Measurements from ENCODE around the gene ADARB2.

Gene ADARB2

DNA sequence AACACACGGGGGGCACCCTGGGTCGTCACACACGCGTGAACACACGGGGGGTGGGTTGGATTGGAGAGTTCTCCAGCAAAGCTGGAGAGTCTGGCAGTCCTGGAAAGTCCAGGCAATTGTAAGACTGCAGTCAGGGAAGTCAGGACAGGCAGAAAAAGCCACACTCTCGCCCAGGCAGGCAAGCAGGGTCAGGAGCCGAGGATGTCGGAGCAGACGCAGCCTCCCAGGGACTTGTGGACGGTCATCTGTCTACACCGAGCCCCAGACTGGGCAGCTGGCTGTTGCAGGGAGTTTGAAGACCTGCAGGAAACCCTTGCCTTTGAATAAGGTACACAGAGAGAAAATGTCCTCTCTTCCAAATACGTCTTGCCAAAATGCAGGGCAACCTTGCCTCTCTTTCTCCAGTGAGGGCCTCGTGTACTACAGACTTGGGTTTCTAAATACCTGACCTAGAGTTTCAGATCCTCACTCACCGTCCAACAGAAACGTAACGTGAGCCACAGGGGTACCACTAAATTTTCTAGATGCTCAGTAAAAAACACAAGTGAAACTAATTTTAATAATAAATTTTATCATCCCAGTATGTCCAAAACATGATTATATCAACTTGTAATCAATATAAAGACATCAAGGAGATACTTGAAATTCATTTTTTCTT lies 176.7 kb downstream of the ADARB2 start:
- no peak for DNase-seq

DNA sequence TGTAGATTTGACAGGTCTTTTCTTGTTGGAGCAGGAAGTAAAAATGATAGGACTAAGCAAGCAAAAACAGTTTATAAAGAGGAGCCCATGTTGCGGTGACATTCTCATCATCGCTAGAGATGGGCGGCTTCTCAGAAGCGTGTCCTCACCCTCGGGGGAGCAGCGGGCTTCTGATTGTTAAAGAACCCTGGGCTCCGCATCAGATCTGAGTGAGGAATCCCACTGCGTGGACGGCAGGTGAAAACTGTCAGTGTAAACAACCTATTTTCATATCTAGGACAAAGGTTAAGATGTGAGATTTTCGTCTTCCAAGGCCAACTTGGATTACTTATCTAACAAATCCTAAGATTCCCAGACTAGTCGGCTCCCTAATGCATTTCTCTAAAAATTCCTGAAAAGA lies 177.6 kb downstream of the ADARB2 start:
- no peak for DNase-seq

DNA sequence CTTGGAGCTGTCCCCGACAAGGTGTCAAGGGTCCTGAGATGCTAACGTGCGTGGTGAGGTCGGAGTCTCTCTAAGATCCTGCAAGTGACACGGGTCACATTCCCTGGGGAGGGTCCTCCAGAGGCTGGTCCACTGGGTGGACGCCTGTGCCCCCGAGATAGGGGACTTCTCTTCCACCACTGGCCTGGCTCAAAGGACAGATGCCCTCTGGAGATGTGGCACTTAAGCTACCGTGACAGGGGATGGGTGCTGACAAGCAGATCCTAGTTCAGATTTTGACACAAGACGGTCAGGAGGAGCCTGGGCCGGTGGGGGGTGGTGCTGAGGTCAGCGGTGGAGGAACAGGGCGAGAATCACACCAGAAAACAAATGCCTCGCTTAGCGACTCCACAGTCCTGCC lies 178.0 kb downstream of the ADARB2 start:
- no peak for DNase-seq

DNA sequence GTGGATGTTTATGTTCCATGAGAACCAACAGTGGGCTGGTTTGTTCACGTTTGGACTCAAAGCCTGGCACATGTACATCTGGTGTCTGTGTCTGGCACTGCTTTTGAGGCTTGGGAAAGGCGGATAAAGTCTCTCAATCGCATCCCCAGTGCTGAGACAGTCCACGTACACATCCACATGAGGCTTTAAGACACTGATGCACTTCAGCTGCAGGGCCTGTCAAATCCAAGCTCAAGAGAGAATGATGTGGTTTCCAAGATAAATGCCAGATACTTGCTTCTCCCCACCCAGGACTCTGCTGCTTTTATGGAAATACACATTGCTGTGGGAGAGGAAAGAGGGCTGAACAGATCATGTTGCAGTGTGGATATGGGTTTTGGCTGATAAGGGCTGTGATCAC lies 178.4 kb downstream of the ADARB2 start:
- DNase-seq = no peak

DNA sequence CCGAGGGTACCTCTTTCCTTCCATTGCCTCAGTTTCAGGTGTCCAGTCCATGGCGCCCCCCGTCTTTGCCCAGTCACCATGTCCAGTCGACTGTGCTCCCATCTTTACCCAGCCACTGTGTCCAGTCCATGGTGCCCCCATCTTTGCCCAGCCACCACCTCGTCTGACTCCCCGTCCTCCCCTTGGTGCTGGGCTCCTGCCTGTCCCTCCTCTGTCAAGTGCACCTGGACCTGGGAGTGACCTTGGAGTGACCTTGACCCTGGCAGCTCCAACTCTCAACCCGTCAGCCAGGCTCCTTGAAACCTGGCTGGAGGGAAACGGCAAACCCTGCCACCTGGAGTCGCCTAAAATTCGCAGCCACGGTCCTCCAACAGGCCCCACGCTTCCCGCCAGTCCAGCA lies 180.2 kb downstream of the ADARB2 start:
- DNase-seq = no peak

DNA sequence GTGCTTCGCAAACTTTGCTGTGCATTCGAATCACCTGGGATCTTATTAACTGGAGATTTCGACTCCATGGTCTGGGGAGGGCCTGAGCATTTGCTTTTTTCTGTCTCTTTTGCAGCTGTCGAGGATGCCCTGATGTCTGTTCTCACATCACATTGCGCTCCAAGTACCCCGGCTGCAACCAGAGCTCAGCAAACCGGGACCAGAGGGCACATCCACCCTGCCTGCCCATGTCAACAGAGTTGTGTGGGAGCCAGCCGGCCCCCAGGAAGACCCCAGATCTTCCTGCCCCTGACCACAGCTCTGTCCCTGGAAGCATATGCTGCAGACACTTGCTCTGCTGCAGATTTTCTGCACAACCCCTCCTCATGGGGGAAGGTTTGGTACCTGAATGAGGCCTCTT lies 180.8 kb downstream of the ADARB2 start:
- no peak for DNase-seq

DNA sequence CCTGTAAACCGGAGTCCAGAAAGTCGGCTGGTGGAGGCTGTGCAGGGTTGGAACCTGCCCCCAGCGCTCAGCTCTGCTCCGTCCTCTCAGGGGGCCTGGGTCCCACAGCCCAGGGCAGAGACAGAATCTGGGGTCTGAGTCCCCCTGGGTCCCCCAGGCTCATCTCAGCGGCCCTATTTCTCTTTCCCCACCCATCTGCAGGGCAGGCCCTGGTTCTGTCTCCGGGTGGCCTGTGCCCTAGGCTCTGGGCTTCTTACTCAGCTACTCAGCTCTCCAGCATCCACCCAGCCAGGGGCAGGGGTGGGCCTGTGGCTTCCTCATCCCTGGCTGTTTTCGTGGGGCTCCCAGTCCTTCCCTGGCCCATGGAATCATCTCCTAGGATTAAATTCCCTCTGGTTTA lies 183.4 kb downstream of the ADARB2 start:
- DNase-seq = no peak

DNA sequence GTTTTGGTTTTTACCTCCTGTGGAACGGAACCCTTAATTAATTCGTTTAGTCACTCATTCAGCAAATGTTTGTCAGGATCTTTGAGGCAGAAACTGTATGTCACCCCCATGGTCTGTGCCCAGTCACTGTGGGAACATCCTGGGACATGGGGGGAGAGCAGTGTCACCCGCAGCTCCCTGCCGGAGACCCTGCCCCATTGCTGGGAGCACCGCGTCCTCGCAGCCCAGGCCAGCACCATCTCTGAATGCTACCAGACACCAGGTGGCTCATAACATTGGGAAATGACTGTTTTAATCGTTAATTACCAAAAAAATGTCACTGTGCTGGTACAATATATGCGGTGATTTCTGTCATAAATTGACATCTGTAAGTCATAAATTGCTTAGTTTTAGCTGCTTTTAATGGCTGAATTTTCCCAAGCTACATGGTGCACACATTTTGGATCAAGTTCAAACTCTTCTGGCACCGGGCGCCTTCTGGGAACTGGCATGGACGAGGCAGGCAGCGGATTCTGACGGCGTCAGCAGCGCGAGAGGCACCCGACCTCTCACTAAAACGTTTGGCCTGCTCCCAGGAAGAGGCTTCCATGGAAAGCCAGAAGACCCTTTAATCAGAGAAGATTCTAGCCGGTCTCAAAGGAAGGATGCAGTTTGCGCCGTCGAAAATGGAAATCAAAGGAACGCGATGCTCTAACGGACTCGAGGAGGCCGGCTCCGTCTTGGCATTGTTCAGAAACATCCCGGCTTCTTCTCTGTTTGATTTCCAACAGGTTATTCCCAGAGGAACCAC lies 184.2 kb downstream of the ADARB2 start:
- DNase-seq = no peak

DNA sequence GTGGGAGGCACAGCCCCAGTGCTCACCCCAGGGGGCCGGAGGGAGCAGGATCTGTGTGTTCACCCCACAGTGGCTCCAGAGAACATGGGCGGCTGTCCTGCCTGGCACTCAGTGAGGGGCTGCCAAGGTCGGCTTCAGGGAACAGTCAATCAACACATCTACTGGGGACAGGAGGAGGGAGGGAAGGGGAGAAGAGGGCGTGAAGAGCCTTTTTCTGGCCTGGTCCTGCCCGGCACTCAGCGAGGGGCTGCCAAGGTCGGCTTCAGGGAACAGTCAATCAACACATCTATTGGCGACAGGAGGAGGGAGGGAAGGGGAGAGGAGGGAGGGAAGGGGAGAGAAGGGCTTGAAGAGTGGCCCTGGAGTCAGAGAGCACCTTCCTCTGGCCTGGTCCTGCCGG lies 184.9 kb downstream of the ADARB2 start:
- DNase-seq = no peak

DNA sequence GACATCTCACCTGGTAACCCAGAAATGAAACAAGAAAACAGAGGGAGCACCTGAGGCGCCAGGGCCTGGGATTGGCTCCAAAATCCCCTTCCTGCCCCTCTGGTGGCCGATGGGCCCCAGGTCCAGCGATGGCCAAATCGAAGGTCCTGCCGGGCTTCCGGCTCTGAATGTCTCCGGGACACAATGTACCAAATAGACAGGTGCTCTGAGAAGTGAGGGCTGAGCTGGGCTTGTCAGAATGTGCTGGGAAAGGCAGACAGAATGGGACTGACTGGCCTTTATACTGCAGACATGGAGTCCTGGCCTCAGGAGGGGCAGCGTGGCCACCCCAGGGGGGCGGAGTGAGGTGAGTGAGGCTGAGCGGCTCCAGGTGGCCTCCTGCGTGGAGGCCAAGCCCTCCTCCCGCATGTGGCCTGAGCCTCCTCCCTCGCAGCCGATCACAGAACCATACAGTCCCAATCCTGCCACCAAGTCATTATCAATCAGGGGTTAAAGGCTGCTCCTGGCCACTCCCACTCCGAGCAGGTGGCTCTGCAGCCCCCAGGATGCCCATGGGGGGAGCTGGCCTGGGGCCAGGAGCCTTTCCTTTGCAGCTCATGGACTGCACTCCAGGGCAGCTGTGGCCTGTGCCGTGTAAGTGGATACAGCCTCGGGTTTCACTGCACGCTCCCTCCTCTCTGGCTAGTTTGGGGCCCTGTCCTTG lies 185.5 kb downstream of the ADARB2 start:
- peak; percentile 61 for DNase-seq

DNA sequence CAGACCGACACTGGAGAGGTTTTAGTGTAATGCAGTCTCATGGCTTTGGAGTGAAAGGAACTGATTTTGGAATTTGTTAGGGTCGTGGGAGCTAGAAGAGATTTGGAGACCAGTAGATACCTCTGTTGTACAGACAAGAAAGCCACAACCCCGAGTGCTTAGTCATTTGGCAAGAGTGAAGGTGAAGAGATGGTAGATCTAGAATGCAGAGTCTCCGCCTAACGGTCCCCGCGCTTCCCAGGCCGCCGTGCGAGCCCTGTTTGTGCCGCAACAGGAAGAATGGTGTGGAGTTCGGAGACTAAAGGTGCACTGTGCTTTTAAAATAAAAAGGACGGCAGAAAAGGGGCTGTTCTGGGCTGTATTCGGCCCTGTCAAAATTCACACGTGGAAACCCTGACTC lies 186.7 kb downstream of the ADARB2 start:
- no peak for DNase-seq

DNA sequence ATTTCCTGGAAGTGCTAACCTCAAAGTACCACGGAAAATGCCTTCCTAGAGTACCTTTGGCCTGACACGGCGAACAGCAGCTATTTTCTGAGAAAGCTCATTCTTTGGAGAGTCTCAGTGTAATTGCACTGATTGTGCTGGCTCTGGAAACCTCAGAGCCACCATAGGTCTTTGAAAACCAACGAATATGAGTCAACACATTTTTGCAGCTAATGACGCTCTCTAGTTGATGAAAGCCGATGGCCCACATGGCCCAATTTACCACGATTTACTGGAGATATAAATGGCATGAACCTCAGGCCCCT lies 187.1 kb downstream of the ADARB2 start:
- DNase-seq = peak; percentile 72

DNA sequence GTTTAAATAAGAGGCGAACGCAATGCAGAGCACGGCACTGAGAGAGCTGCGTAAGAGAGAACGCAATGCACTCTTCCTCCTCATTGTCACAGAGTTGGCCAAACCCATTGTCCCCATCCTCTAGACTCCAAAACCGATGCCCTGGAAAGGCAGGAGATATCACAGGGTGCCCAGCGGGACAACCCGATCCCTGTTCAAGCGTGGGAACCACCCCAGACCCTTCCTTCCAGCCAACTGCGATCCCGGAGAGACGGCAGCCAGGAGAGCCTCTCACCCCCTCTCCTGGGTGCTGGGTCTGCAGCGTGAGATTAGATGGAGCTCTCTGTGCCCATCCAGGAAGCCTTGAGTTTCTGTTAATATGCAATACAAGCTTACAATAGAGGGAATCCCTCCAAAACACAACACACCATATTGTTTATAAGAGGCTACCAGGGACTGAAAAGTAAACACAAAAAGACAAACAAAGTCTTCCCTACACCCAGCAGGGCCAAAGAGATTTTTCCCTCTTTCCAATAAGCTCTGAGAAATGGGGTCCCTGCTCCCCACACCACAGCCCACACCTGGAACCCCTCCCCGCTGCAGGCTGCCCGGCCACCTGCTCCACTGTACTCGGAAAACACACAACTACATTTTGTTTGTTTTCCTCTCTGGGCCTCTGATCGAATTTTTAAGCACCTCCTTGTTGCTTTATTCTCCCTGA lies 187.6 kb downstream of the ADARB2 start:
- peak; percentile 72 for DNase-seq

DNA sequence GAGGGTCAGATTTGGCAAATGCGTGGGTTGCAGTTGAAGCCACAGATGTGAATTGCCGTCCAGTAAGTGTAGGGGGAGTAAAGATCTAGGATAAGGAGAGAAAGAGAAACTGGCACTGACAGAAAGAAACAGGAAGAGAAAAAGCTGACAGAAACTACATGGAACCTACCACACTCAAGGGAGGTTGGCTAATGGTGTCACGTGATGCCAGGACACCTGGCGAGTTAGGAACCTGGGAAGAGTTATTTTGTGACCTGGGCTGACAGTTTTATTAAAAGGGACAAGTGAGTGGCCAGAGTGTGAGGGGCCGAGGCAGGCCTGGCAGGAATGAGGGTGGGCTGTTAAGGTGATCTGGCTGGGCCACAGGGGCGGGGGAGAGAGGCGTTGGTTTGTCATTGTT lies 188.7 kb downstream of the ADARB2 start:
- DNase-seq = no peak

DNA sequence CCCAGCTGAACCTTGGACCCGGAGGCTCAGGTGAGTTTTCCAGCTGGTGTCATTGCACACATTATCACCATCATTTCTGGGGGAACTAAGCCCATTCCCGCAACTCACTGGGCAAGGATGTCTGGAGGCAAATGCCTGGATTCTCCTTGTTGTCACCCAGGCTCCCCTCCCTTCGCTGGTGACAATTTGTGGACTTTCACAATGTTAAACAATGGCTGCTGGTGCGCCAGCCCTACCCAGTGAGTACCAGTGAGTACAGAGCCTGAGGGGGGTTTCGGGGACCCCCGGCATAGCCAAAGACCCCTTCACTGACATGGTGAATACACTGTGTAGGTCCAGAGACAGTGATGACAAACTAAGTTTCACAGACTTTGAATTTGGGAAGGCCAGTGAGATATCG lies 189.2 kb downstream of the ADARB2 start:
- DNase-seq = no peak

DNA sequence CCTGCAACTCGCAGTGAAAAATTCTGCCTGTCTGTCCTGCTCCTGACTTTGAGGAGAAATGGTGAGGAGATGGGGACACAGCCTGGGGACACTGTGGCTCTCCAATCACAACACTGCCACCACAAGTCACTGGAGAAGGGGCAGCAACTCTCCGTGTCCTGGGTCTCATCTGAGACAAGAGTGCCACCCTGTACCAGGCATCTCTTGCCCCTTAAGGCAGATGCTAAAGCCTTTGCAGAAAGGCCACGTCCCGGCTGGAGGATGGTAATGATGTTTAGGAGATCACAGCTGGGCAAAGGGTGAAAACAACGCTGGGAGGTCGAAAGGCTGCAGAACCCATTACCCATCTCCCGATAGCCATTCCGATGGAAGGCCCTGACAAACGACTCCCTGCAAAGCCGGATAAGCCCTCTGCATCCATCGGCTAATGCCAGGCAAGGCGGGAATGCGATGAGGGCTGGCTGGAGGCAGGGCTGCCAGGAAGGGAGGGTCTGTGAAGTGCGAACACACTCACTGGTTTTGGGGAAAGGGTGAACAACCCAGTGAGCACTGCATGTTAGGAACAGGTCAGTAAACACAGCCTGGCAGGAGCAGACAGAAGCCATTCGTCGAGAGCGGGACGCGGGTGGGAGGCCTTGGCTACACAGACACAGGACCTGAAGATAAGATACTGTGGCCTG lies 190.8 kb downstream of the ADARB2 start:
- no peak for DNase-seq

DNA sequence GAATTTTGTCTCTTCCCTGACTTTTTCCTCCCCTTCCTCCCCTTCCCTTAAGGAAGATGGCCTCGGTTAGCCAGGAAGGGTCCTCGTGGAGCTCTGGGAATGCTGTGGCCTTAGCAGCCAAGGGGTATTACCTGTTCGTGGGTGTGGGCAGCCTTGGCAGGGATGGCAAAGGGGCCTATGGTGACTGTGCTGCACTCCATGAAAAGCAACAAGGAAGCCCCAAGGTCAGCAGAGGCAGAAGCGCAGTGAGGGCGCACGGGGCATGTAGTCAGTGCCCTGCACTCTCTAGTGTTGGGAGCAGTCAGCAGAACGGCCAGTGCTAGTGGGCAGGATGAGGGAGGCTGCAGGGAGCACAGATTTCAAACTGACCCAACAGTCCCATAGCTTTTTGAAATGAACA lies 191.8 kb downstream of the ADARB2 start:
- no peak for DNase-seq

DNA sequence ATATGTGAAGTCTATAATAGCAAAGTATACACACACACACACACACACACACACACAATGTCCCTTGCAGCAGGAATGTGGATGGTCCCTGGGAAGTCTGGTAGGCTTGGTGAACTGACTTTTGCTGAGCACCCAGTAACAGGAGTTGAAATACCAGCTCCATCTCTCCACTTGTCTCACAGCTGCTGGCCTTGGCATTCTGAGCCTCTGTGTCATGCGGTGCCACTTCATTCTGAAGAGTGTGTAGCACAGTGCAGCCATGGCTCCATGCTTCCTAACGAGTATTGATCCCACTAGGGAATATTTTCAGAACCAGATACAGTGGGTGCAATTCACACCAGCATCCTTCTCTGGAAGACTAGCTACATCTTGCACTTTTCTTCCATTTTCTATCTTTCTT lies 192.4 kb downstream of the ADARB2 start:
- DNase-seq = no peak

DNA sequence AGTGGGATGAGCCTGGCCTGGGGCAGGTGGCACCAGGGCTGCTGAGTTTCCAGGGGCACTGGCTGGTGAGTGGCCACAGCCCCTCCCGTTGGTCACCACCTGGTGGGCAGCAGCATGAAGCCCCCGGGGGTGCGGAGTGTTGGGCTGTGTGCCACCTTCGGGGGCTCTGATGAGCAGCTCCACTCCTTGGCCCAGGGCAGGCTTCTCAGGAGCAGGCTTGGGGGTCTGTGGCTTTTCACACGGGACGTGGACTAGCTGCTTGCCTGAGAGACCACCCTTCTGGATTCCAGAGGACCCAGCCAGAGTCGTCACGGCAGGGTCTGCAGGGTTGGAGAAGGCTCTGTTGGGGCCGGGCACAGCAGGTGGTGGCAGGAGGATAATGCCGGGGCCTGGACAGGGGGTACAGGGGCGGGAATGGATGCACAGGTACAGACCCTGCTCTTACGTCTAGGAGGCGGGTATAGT lies 193.1 kb downstream of the ADARB2 start:
- DNase-seq = no peak

DNA sequence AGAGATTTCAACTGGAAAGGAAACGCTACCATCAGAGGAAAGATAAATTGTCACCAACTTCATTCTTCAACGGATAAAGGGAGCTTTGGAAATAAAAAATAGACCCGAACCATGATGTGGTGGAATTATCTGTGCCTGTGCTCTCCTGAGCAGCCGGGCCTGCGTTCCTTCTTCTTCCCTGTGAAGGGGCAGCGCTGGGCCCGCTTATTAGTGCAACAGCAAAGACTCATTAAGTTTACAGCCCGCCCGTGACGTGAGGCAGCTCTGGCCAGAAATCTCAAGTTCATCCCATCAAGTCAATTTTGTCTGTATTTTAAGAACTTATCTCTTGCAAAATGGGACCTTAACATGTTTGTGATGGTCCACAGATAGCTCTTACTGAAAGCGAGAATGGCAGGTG lies 193.7 kb downstream of the ADARB2 start:
- DNase-seq = no peak

DNA sequence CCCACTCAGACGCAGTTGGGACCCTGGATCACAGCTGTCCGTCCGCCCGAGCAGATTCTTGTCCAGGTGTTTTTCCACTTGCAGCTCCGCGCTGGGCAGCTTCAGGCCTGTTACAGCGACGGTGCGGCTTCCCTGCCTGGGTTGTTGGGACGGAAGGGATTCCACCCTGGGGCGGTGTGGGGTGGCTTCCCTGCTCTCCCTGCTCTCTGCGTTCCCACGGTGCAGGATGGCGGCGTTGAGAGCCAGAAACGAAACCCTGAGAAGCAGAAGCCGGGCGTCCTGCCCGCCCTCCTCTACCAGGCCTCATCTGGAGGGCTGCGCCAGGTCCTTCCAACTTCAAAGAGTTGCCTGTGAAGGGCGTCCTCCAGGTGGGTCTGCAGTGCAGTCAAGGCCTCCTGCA lies 194.4 kb downstream of the ADARB2 start:
- DNase-seq = no peak

DNA sequence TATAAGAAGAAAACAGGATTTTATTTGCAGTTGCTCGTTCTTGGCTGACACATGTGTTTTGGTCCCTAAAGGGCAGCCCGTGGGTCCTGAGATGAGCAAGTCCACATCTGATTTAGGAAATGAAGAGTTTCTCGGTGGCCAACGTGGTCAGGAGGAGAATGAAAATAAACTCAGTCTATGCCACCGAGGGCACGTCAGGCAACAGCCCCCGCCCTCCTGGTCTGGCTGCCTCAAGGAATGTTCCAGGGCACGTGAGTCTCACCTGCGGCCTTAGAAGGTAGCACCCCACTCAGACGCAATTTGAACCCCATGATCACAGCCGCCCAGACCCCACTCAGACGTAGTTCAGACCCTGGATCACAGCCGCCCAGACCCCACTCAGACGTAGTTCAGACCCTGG lies 197.2 kb downstream of the ADARB2 start:
- DNase-seq = no peak

DNA sequence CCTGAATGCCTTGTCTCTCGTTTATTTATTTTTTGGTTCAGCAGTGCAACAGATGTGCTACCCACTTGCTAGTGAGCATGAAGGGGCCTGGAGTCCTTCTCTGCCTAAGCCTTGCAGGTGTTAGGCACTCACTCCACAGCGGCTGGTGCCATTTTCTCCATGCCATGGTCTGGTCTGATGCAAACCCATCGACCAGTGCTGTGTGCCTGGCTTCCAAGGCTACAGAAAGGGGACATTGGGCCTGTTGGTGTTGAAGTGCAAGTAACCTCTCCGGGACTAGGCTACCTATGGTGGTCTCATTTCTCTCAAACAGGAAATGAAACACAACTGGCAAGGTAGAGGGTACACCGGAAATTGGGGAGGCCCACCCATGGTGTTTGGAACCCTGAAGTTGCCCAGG lies 198.1 kb downstream of the ADARB2 start:
- no peak for DNase-seq

Measured in NCI-H748 treated with DMSO at 0.1 percent for 48 hours (cell line).